GM19395 (cell line): ENCODE data around the gene SRPRB.

Experiments
- ATAC-seq: cut with Tn5 transposase; IDR thresholded peaks from one replicate; pipeline ENCODE4 v1.9.1; 2021; ENCODE audit warnings: mild to moderate bottlenecking, moderate library complexity; ENCODE audit not compliant: unreplicated experiment

SRPRB gene

GRCh38 chr3:133840055-133840737 lies 34.6 kb downstream of the SRPRB start:
- ATAC-seq, result no peak

- no peak for ATAC-seq
Observed at GRCh38 chr3:133840767-133841166, 35.2 kb downstream of the SRPRB start.

- no peak for ATAC-seq
Observed at GRCh38 chr3:133841196-133841595, 35.6 kb downstream of the SRPRB start.

GRCh38 chr3:133842158-133842557 lies 36.5 kb downstream of the SRPRB start:
- ATAC-seq, result no peak

GRCh38 chr3:133843634-133844033 lies 38.0 kb downstream of the SRPRB start:
- ATAC-seq, result no peak

- no peak for ATAC-seq
Observed at GRCh38 chr3:133845127-133845526, 39.5 kb downstream of the SRPRB start.

- no peak for ATAC-seq
Observed at GRCh38 chr3:133849346-133849745, 43.7 kb downstream of the SRPRB start.

- ATAC-seq, result peak; percentile 56
Observed at GRCh38 chr3:133850034-133850433, 44.4 kb downstream of the SRPRB start.

GRCh38 chr3:133851266-133851906 lies 45.8 kb downstream of the SRPRB start:
- peak; percentile 60 for ATAC-seq

GRCh38 chr3:133851931-133852330 lies 46.3 kb downstream of the SRPRB start:
- ATAC-seq, result no peak

GRCh38 chr3:133853063-133853924 lies 47.7 kb downstream of the SRPRB start:
- ATAC-seq, result no peak

GRCh38 chr3:133853925-133854227 lies 48.3 kb downstream of the SRPRB start:
- no peak for ATAC-seq

- no peak for ATAC-seq
Observed at GRCh38 chr3:133854264-133855001, 48.8 kb downstream of the SRPRB start.

GRCh38 chr3:133855002-133855370 lies 49.4 kb downstream of the SRPRB start:
- no peak for ATAC-seq

- no peak for ATAC-seq
Observed at GRCh38 chr3:133855772-133856171, 50.2 kb downstream of the SRPRB start.

GRCh38 chr3:133856316-133856715 lies 50.7 kb downstream of the SRPRB start:
- no peak for ATAC-seq

- no peak for ATAC-seq
Observed at GRCh38 chr3:133857767-133858166, 52.2 kb downstream of the SRPRB start.

GRCh38 chr3:133859381-133860234 lies 54.0 kb downstream of the SRPRB start:
- no peak for ATAC-seq

- no peak for ATAC-seq
Observed at GRCh38 chr3:133860519-133860918, 54.9 kb downstream of the SRPRB start.

GRCh38 chr3:133862161-133862560 lies 56.5 kb downstream of the SRPRB start:
- no peak for ATAC-seq
